Sigmoid colon (tissue), 7 donors: ENCODE results near the gene NCAN. TPM values are rescaled to one million over a fixed set of nuclear protein-coding genes. Genes with fewer than 3 reads are reported as not detected.

Source experiments
- DNase-seq: peaks from one replicate; pipeline ENCODE4 v3.0.0-alpha.2; 2019
- H3K27ac ChIP-seq, 4 donors: fragments of 200-600 bp; sonication (generic); one replicate each; pipeline ENCODE4 v1.5.1; 2016 to 2019; ENCODE audit warnings: mild to moderate bottlenecking in 1 of 4
- H3K27me3 ChIP-seq, 3 donors: fragments of 200-600 bp; sonication (generic); one replicate each; pipeline ENCODE4 v1.5.1; 2019; ENCODE audit warnings: mild to moderate bottlenecking in 1 of 3
- H3K36me3 ChIP-seq, 4 donors: fragments of 200-600 bp; sonication (generic); one replicate each; pipeline ENCODE4 v1.5.1; 2016 to 2019
- H3K4me1 ChIP-seq, 4 donors: fragments of 200-600 bp; sonication (generic); one replicate each; pipeline ENCODE4 v1.5.1; 2017 to 2019
- H3K4me3 ChIP-seq, 4 donors: fragments of 200-600 bp; sonication (generic); one replicate each; pipeline ENCODE4 v1.5.1; 2017 to 2019; ENCODE audit warnings: mild to moderate bottlenecking in 2 of 4, moderate library complexity in 1 of 4
- H3K9me3 ChIP-seq, 4 donors: fragments of 200-600 bp in 3 of 4; sonication (generic) in 3 of 4; one replicate each; pipeline versions ENCODE4 v1.5.1 to v1.6.1; 2013 to 2019
- EP300 ChIP-seq, 4 donors: sonication (generic); formaldehyde crosslinking; IDR thresholded peaks; one replicate each; pipeline ENCODE4 v1.6.1; 2017; ENCODE audit warnings: antibody characterized with exemption in 4 of 4
- POLR2A ChIP-seq, 2 donors: fragments of 450-650 bp; IDR thresholded peaks; one replicate each; pipeline ENCODE4 v1.6.1; 2016; ENCODE audit warnings: antibody characterized with exemption in 2 of 2, mild to moderate bottlenecking in 2 of 2, moderate library complexity in 2 of 2
- POLR2AphosphoS5 ChIP-seq, 4 donors: sonication (generic); formaldehyde crosslinking; IDR thresholded peaks; one replicate each; pipeline ENCODE4 v1.6.1; 2017; ENCODE audit warnings: antibody characterized with exemption in 4 of 4
- WGBS, 2 donors: extraction: QIAGEN DNeasy Blood & Tissue Kit; methylation state at CpG; one replicate each; pipeline ENCODE4 v1.1.7; 2013; 5-methylcytosine and 5-hydroxymethylcytosine counted together
- intact Hi-C: fragments of 100-400 bp; cut with DNase I; formaldehyde crosslinking; loops from one replicate; pipeline ENCODE4 v1.15.1; 2023
- polyA plus RNA-seq, 3 donors: library from polyadenylated mRNA; stranded (reverse); fragments of 200-250 nt; gene quantifications; one replicate each; pipeline ENCODE4 v1.2.3, GENCODE V29; 2013
- total RNA-seq, 4 donors: library from RNA; depleted of rRNA; stranded (reverse); fragments of >200 nt; gene quantifications; one replicate each; pipeline ENCODE4 v1.1.0, GENCODE V29; 2016
- TF ChIP-seq, protein P1 (sequence below), 4 experiments: fragments of 450-650 bp in 3 of 4; fragments of 200-600 bp in 1 of 4; IDR thresholded peaks; one replicate each; pipeline ENCODE4 v1.5.1; 2016 to 2019; ENCODE audit warnings: antibody characterized with exemption in 4 of 4, mild to moderate bottlenecking in 3 of 4, moderate library complexity in 2 of 4
- donor health status: healthy with polysubstance abuse.
- donor health status: Bipolar disorder and iron deficiency.
- donor health status: healthy.

NCAN gene
- total and polyA plus RNA-seq, 7 donors, result under 0.01 to 0.09 (median under 0.01) TPM; not detected in 4

DNA sequence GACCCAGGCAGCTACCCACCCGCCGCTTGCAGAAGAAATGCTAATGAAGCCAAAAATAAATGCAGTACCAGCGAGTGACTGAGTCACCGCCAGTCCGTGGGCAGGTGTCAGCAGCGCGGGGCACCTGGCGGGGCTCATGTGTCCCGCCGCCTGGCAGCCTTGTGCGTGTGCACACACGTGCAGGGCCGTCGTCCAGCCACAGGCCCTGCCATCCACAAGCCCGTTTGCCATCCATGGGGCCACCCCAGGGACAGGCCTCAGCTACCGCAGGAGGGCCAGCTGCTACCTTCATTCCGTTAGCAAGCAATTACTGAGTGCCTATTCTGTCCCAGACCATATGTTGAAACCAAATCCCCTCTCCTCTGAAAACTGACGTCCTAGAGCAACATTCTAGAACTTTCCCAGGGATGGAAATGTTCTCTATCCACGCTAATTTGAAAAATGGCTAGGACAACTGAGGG lies 20.5 kb downstream of the NCAN start:
- no peaks in the 10 kb centered on the region for H3K36me3 ChIP-seq
- no peaks in the 10 kb centered on the region for H3K4me1 ChIP-seq
- DNase-seq, result no peak
- H3K27me3 ChIP-seq, result peaks cover 8 to 16% (median 10%) of the 10 kb centered on the region in 3 donors
- H3K4me3 ChIP-seq, result no peak overlapping the region
- TF ChIP-seq, protein P1, sequence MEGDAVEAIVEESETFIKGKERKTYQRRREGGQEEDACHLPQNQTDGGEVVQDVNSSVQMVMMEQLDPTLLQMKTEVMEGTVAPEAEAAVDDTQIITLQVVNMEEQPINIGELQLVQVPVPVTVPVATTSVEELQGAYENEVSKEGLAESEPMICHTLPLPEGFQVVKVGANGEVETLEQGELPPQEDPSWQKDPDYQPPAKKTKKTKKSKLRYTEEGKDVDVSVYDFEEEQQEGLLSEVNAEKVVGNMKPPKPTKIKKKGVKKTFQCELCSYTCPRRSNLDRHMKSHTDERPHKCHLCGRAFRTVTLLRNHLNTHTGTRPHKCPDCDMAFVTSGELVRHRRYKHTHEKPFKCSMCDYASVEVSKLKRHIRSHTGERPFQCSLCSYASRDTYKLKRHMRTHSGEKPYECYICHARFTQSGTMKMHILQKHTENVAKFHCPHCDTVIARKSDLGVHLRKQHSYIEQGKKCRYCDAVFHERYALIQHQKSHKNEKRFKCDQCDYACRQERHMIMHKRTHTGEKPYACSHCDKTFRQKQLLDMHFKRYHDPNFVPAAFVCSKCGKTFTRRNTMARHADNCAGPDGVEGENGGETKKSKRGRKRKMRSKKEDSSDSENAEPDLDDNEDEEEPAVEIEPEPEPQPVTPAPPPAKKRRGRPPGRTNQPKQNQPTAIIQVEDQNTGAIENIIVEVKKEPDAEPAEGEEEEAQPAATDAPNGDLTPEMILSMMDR (IDR thresholded peaks at IDR 0.05), result no peak
- no peak for TF ChIP-seq EP300 (IDR thresholded peaks at IDR 0.05)
- no peak for TF ChIP-seq POLR2A (IDR thresholded peaks at IDR 0.05)
- no peak for TF ChIP-seq POLR2AphosphoS5 (IDR thresholded peaks at IDR 0.05)
- intact Hi-C loops, result no loop called here
- H3K9me3 ChIP-seq, result peaks cover 10 to 15% (median 12%) of the 10 kb centered on the region in 4 donors
- no peak overlapping the region for H3K27ac ChIP-seq
- WGBS, 2 donors, result 73 to 75% methylated on average over 19 of the region's 19 CpGs

DNA sequence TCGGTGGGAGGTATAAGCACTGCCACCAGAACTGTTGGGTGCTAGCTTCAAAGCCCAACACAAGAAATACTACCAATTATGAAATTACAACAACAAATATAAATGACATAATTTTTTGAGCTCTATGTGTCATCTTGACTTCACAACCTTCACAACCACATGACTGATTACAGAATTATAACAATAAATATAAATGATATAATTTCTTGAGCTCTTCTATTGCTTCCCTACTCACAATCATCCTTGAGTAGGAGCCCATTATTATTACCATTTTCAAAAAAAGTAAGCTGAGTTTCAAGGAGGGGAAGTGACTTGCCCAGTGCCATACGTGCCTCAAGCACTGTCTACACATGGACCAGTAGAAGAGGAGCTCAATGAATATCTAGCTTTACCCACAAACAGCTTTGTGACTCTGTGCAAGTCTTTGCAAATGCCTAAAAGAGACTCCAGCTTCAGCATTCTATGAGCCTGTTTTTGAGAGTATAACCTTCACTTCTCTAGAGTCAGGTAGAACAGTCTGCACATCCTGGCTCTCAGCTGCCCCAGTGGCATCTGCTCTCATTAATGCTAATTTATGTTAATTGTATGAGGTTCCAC lies 22.6 kb downstream of the NCAN start:
- TF ChIP-seq, protein P1 (IDR thresholded peaks at IDR 0.05), result no peak
- TF ChIP-seq EP300 (IDR thresholded peaks at IDR 0.05) (no peak), POLR2AphosphoS5 (IDR thresholded peaks at IDR 0.05) (no peak), POLR2A (IDR thresholded peaks at IDR 0.05) (no peak)
- H3K36me3 ChIP-seq, result no peaks in the 10 kb centered on the region
- intact Hi-C loops, result no loop called here
- no peak overlapping the region for H3K4me3 ChIP-seq
- no peak for DNase-seq
- peaks cover 0 to 10% (median 0%) of the 10 kb centered on the region in 3 donors for H3K27me3 ChIP-seq
- no peaks in the 10 kb centered on the region for H3K4me1 ChIP-seq
- H3K9me3 ChIP-seq, result peaks cover 10 to 15% (median 12%) of the 10 kb centered on the region in 4 donors
- no peak overlapping the region for H3K27ac ChIP-seq
- WGBS, 2 donors, result 82 to 83% methylated on average over 2 of the region's 2 CpGs

DNA sequence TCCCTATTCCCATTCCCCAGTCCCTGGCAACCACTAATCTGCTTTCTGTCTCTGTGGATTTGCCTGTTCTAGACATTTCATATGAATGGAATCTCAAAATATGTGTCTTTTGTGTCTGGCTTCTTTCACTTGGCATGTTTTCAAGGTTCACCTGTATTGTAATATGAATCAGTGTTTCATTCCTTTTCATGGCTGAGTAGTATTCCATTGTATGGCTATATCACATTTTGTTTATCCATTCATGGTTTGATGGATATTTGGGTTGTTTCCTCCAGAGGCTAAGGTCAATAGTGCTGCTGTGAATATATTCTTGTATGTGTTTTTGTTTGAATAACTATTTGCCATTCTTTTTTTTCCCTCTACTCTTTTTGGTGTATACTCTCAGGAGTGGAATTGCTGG lies 24.4 kb downstream of the NCAN start:
- H3K4me1 ChIP-seq, result no peaks in the 10 kb centered on the region
- TF ChIP-seq POLR2A (IDR thresholded peaks at IDR 0.05) (no peak), EP300 (IDR thresholded peaks at IDR 0.05) (no peak), POLR2AphosphoS5 (IDR thresholded peaks at IDR 0.05) (no peak)
- TF ChIP-seq, protein P1 (IDR thresholded peaks at IDR 0.05), result no peak
- intact Hi-C loops, result no loop called here
- H3K27me3 ChIP-seq, result peaks cover 0 to 22% (median 11%) of the 10 kb centered on the region in 3 donors
- H3K36me3 ChIP-seq, result no peaks in the 10 kb centered on the region
- no peak for DNase-seq
- peaks cover 10 to 15% (median 12%) of the 10 kb centered on the region in 4 donors for H3K9me3 ChIP-seq
- no peak overlapping the region for H3K27ac ChIP-seq
- no peak overlapping the region for H3K4me3 ChIP-seq

DNA sequence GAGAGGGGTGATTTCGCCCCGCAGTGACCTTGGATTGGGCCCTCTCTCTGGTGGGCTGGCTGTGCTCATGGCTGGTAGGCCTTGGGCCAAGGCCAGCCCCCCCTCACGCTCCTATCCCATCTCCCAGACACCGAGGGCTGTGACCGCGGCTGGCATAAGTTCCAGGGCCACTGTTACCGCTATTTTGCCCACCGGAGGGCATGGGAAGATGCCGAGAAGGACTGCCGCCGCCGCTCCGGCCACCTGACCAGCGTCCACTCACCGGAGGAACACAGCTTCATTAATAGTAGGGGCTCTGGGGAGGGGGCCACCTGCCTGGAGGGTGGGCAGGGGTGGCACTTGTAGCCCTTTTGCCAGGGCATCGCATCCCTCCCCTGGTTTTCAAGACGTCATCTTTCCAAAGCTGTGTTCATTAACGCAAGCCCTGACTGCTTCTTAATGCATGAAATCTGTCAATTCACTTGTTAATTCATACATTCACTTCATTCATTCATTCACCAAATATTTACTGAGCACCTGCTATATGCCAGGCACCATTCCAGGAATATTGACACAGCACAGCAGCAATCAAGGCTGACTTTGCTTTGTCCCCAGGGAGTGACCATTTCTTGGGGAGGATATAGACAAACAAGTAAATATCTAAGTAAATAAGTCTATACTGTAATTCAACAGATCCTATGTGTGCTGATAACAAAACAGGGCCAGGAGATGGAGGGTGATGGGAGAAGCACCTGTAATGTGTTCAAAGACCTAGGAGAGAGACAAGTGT lies 26.6 kb downstream of the NCAN start:
- no peaks in the 10 kb centered on the region for H3K36me3 ChIP-seq
- H3K9me3 ChIP-seq, result peaks cover 10 to 15% (median 12%) of the 10 kb centered on the region in 4 donors
- TF ChIP-seq POLR2AphosphoS5 (IDR thresholded peaks at IDR 0.05), result no peak
- TF ChIP-seq, protein P1 (IDR thresholded peaks at IDR 0.05), result no peak
- no peak for TF ChIP-seq EP300 (IDR thresholded peaks at IDR 0.05)
- no peak for TF ChIP-seq POLR2A (IDR thresholded peaks at IDR 0.05)
- H3K27me3 ChIP-seq, result peaks cover 0 to 22% (median 11%) of the 10 kb centered on the region in 3 donors
- no peak overlapping the region for H3K4me3 ChIP-seq
- WGBS, 2 donors, result 82 to 86% methylated on average over 18 of the region's 18 CpGs
- no peak for DNase-seq
- intact Hi-C loops, result no loop called here
- no peaks in the 10 kb centered on the region for H3K4me1 ChIP-seq
- H3K27ac ChIP-seq, result no peak overlapping the region
